Neuronal stem cell (in vitro differentiated cells): ENCODE data around the gene TMOD2.

Source experiments
- DNase-seq: peaks from one replicate; pipeline ENCODE4 v3.0.0-alpha.2; 2013; ENCODE audit warnings: low spot score
- H2AFZ ChIP-seq: one replicate; pipeline ENCODE4 v1.6.1; 2013; ENCODE audit warnings: mild to moderate bottlenecking, low read length, inconsistent platforms
- H2AK5ac ChIP-seq: 2 replicates; pipeline ENCODE4 v1.6.1; 2013; ENCODE audit warnings: low read depth, mild to moderate bottlenecking, inconsistent platforms, low read length, moderate library complexity, mixed read lengths
- H2BK120ac ChIP-seq: 2 replicates; pipeline ENCODE4 v1.6.1; 2013; ENCODE audit warnings: low read depth, mild to moderate bottlenecking, inconsistent platforms, low read length, moderate library complexity, mixed read lengths
- H2BK12ac ChIP-seq: one replicate; pipeline ENCODE4 v1.6.1; 2013; ENCODE audit warnings: low read length, inconsistent platforms
- H2BK15ac ChIP-seq: 2 replicates; pipeline ENCODE4 v1.6.1; 2013; ENCODE audit warnings: mild to moderate bottlenecking, low read length, inconsistent platforms, mixed read lengths
- H2BK5ac ChIP-seq: one replicate; pipeline ENCODE4 v1.6.1; 2013; ENCODE audit warnings: inconsistent platforms, mild to moderate bottlenecking, low read length, moderate library complexity
- H3K14ac ChIP-seq: one replicate; pipeline ENCODE4 v1.6.1; 2013; ENCODE audit warnings: low read length, inconsistent platforms
- H3K18ac ChIP-seq: 2 replicates; pipeline ENCODE4 v1.6.1; 2013; ENCODE audit warnings: low read length, inconsistent platforms
- H3K23ac ChIP-seq: 2 replicates; pipeline ENCODE4 v1.6.1; 2013; ENCODE audit warnings: low read depth, mild to moderate bottlenecking, mixed read lengths, low read length, inconsistent platforms; ENCODE audit not compliant: poor library complexity
- H3K27ac ChIP-seq: replicated peaks from 3 replicates; pipeline ENCODE4 v1.5.1; 2013; ENCODE audit warnings: low read length, inconsistent platforms
- H3K27me3 ChIP-seq, 3 experiments: 2 replicates each; pipeline ENCODE4 v1.6.1; 2013; ENCODE audit warnings: low read length in 3 of 3, mild to moderate bottlenecking in 2 of 3, inconsistent platforms in 1 of 3, low read depth in 1 of 3, mixed read lengths in 1 of 3, moderate library complexity in 1 of 3; ENCODE audit not compliant: control insufficient read depth in 3 of 3, insufficient read depth in 3 of 3
- H3K36me3 ChIP-seq, 2 donors: replicated peaks in 1 of 2; 2 replicates each; pipeline ENCODE4 v1.6.1; 2013; ENCODE audit warnings: low read length in 2 of 2; ENCODE audit not compliant: control insufficient read depth in 2 of 2, insufficient read depth in 2 of 2
- H3K4ac ChIP-seq: 2 replicates; pipeline ENCODE4 v1.6.1; 2013; ENCODE audit warnings: inconsistent platforms, mild to moderate bottlenecking, low read length, moderate library complexity
- H3K4me1 ChIP-seq, 2 donors: 1 replicate in 1 of 2; 2 replicates in 1 of 2; pipeline ENCODE4 v1.6.1; 2013; ENCODE audit warnings: low read length in 2 of 2, low read depth in 1 of 2; ENCODE audit not compliant: control insufficient read depth in 2 of 2, insufficient read depth in 1 of 2
- H3K4me2 ChIP-seq: one replicate; pipeline ENCODE4 v1.6.1; 2013; ENCODE audit warnings: mild to moderate bottlenecking, low read length, inconsistent platforms; ENCODE audit not compliant: insufficient read depth, poor library complexity, severe bottlenecking
- H3K4me3 ChIP-seq, 2 donors: 2 replicates each; pipeline ENCODE4 v1.5.1; 2013; ENCODE audit warnings: low read length in 2 of 2, mild to moderate bottlenecking in 2 of 2, inconsistent platforms in 1 of 2, moderate library complexity in 1 of 2
- H3K79me1 ChIP-seq: one replicate; pipeline ENCODE4 v1.6.1; 2013; ENCODE audit warnings: low read depth, mild to moderate bottlenecking, inconsistent platforms, low read length, moderate library complexity
- H3K9ac ChIP-seq: one replicate; pipeline ENCODE4 v1.6.1; 2013; ENCODE audit warnings: mild to moderate bottlenecking, low read depth, low read length, inconsistent platforms; ENCODE audit not compliant: poor library complexity
- H3K9me3 ChIP-seq, 2 donors: replicated peaks in 1 of 2; 2 replicates each; pipeline versions ENCODE3 to v1.6.1; 2013; ENCODE audit warnings: low read length in 2 of 2, mild to moderate bottlenecking in 2 of 2, inconsistent platforms in 1 of 2, low read depth in 1 of 2, mixed read lengths in 1 of 2, moderate library complexity in 1 of 2; ENCODE audit not compliant: control insufficient read depth in 2 of 2, insufficient read depth in 1 of 2
- H4K8ac ChIP-seq: one replicate; pipeline ENCODE4 v1.6.1; 2013; ENCODE audit warnings: low read depth, mild to moderate bottlenecking, inconsistent platforms, low read length, moderate library complexity
- H4K91ac ChIP-seq: one replicate; pipeline ENCODE4 v1.6.1; 2013; ENCODE audit warnings: low read length, low read depth, mild to moderate bottlenecking, inconsistent platforms; ENCODE audit not compliant: poor library complexity
- WGBS, 2 donors: extraction: QIAGEN DNeasy Blood & Tissue Kit; methylation state at CpG; one replicate each; pipeline ENCODE4 v1.1.7; 2013; ENCODE audit warnings: missing lambda C conversion rate in 2 of 2, mixed read lengths in 1 of 2; ENCODE audit not compliant: insufficient read length in 2 of 2, insufficient replicate concordance in 1 of 2; ENCODE audit errors: extremely low coverage in 2 of 2; 5-methylcytosine and 5-hydroxymethylcytosine counted together

Gene TMOD2

DNA sequence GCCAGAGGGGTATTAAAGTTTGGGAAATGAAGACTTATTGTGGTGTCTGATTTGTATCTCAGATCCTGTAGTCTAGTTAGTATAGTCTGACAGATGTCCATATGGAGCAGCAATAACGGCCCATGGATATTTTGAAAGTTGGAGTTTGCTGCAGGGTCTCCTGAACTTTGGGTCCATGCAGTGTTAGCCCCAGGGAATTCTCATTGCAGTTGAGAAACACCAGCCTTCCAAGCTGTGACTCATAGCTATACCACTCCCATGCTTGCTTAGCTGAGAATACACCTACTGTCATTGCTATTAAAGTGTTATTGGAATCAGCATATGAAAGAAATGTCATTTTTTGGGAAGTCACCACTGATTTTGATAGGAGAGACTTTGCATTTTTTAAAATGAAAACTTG lies 29.2 kb downstream of the TMOD2 start:
- H3K4me2 ChIP-seq, result no peak overlapping the region
- DNase-seq, result no peak
- H3K79me1 ChIP-seq, result no peaks in the 10 kb centered on the region
- peaks cover 0 to 2% of the 10 kb centered on the region in 2 donors for H3K36me3 ChIP-seq
- no peak overlapping the region for H3K4me3 ChIP-seq
- H2BK120ac ChIP-seq, result no peak overlapping the region
- no peak overlapping the region for H4K8ac ChIP-seq
- no peak overlapping the region for H2AFZ ChIP-seq
- no peak overlapping the region for H4K91ac ChIP-seq
- no peak overlapping the region for H3K14ac ChIP-seq
- no peak overlapping the region for H2AK5ac ChIP-seq
- no peak overlapping the region for H2BK15ac ChIP-seq
- H2BK12ac ChIP-seq, result no peak overlapping the region
- H3K4me1 ChIP-seq, result no peaks in the 10 kb centered on the region
- no peaks in the 10 kb centered on the region for H3K9me3 ChIP-seq
- no peak overlapping the region for H2BK5ac ChIP-seq
- WGBS, 2 donors, result no CpG with 5 or more reads among the region's 1 CpG
- no peak overlapping the region for H3K4ac ChIP-seq
- no peak overlapping the region for H3K27ac ChIP-seq
- H3K18ac ChIP-seq, result no peak overlapping the region
- no peak overlapping the region for H3K23ac ChIP-seq
- H3K9ac ChIP-seq, result no peak overlapping the region
- H3K27me3 ChIP-seq, result no peaks in the 10 kb centered on the region

DNA sequence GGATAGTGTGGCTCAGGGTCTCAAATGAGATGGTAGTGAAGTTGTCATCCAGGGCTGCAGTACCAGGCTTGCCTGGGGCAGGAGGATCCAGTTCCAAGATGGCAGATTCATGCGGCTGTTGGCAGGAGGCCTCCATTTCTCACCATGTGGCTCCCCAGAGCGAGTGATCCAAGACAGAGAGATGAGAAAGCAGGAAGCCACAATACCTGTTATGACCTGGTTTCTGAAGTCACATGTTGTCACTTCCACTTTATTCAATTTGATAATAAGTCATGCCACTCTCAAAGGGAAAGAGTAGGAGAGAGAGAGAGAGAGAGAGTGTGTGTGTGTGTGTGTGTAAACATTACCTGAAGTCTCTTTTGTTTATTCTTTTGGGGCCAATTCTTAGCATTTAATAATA lies 30.1 kb downstream of the TMOD2 start:
- Histone ChIP-seq H3K79me1 (no peaks in the 10 kb centered on the region), H2BK120ac (no peak overlapping the region), H3K27me3 (no peaks in the 10 kb centered on the region), H3K4me3 (no peak overlapping the region), H3K36me3 (peaks cover 0 to 3% of the 10 kb centered on the region in 2 donors), H3K9me3 (no peaks in the 10 kb centered on the region), H2AK5ac (no peak overlapping the region), H3K9ac (no peak overlapping the region), H3K14ac (no peak overlapping the region), H2BK12ac (no peak overlapping the region), H2AFZ (no peak overlapping the region), H3K4ac (no peak overlapping the region), H3K18ac (no peak overlapping the region), H3K4me2 (no peak overlapping the region), H2BK5ac (no peak overlapping the region), H3K4me1 (no peaks in the 10 kb centered on the region), H4K91ac (no peak overlapping the region), H2BK15ac (no peak overlapping the region), H4K8ac (no peak overlapping the region), H3K23ac (no peak overlapping the region), H3K27ac (no peak overlapping the region)
- no peak for DNase-seq
- no CpG with 5 or more reads among the region's 2 CpGs for WGBS, 2 donors

DNA sequence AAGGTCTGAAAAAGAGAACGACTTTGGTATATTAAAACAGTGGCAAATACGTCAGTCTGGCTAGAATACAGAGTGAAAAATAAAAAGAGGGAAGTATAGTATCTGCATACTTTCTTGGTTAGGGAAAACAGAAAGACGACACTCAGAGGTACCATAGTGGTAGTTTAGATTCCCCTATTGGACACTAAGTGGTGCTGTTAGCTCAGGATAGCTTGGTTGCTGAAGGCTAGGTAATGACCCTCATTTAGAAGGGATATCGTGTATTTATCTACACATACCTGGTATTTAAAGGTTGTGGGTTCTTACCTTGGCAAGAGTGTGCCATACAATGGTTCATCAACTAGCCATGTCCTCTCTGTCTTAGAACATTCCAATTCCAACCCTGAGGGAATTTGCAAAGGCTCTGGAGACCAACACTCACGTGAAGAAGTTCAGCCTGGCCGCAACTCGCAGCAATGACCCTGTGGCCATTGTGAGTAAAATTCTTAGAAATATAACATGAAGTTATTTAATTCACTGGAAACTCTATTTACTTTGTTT lies 31.0 kb downstream of the TMOD2 start:
- Histone ChIP-seq H3K4me1 (no peaks in the 10 kb centered on the region), H2BK15ac (no peak overlapping the region), H3K36me3 (peaks cover 0 to 3% of the 10 kb centered on the region in 2 donors), H3K4me2 (no peak overlapping the region), H2AK5ac (no peak overlapping the region), H3K23ac (no peak overlapping the region), H3K9me3 (no peaks in the 10 kb centered on the region), H3K18ac (no peak overlapping the region), H2BK120ac (no peak overlapping the region), H2AFZ (no peak overlapping the region), H4K91ac (no peak overlapping the region), H3K4ac (no peak overlapping the region), H3K27me3 (no peaks in the 10 kb centered on the region), H4K8ac (no peak overlapping the region), H3K9ac (no peak overlapping the region), H3K14ac (no peak overlapping the region), H3K4me3 (no peak overlapping the region), H2BK12ac (no peak overlapping the region), H2BK5ac (no peak overlapping the region), H3K79me1 (no peaks in the 10 kb centered on the region), H3K27ac (no peak overlapping the region)
- no CpG with 5 or more reads among the region's 7 CpGs for WGBS, 2 donors
- no peak for DNase-seq

DNA sequence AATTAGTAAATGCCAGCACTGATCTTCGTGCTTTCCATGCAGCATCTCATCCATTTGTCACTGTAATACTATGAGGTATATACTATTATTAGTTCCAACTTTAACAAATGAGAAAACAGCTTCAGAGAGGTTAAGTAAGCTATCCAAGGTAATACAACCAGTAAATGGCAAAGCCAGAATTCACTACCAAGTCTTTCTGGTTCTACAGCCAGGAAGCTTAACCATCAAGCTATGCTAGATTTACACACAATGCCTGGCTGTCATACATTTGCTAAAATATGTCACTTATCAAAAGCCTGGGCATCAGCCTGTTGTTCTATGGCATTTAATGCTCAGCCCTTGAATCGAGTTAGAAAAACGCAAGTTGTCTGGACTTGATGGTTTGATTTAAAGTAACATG lies 32.6 kb downstream of the TMOD2 start:
- H2AK5ac ChIP-seq, result no peak overlapping the region
- no peak overlapping the region for H3K18ac ChIP-seq
- no peak overlapping the region for H4K91ac ChIP-seq
- no peak overlapping the region for H2BK15ac ChIP-seq
- H3K9me3 ChIP-seq, result no peaks in the 10 kb centered on the region
- no peak overlapping the region for H2BK120ac ChIP-seq
- H2AFZ ChIP-seq, result no peak overlapping the region
- peaks cover 0 to 3% of the 10 kb centered on the region in 2 donors for H3K36me3 ChIP-seq
- H3K23ac ChIP-seq, result no peak overlapping the region
- no peak overlapping the region for H3K27ac ChIP-seq
- H2BK5ac ChIP-seq, result no peak overlapping the region
- no peak overlapping the region for H3K9ac ChIP-seq
- no peak overlapping the region for H3K4me3 ChIP-seq
- no peak overlapping the region for H4K8ac ChIP-seq
- no peaks in the 10 kb centered on the region for H3K27me3 ChIP-seq
- H2BK12ac ChIP-seq, result no peak overlapping the region
- DNase-seq, result no peak
- H3K4me2 ChIP-seq, result no peak overlapping the region
- H3K4ac ChIP-seq, result no peak overlapping the region
- H3K4me1 ChIP-seq, result no peaks in the 10 kb centered on the region
- H3K79me1 ChIP-seq, result no peaks in the 10 kb centered on the region
- WGBS, 2 donors, result no CpG with 5 or more reads among the region's 3 CpGs
- no peak overlapping the region for H3K14ac ChIP-seq
